GM12891 (cell line): ENCODE data around the gene ATP1B1.

Source experiments
- PAX5 ChIP-seq: IDR thresholded peaks from 2 replicates; pipeline ENCODE4 v1.6.1; 2011; ENCODE audit warnings: low read length, moderate library complexity, mild to moderate bottlenecking; ENCODE audit not compliant: insufficient read depth, severe bottlenecking
- POLR2A ChIP-seq: IDR thresholded peaks from 2 replicates; pipeline ENCODE4 v1.6.1; 2011; ENCODE audit warnings: low read depth, low read length, control low read depth
- POLR2AphosphoS5 ChIP-seq: IDR thresholded peaks from 2 replicates; pipeline ENCODE4 v1.6.1; 2011; ENCODE audit warnings: low read depth, low read length, control low read depth
- POU2F2 ChIP-seq: IDR thresholded peaks from 2 replicates; pipeline ENCODE4 v1.6.1; 2011; ENCODE audit warnings: low read depth, mild to moderate bottlenecking, control low read depth, low read length, moderate library complexity
- SPI1 ChIP-seq: IDR thresholded peaks from 2 replicates; pipeline ENCODE4 v1.6.1; 2011; ENCODE audit warnings: low read depth, low read length, control low read depth
- TAF1 ChIP-seq: IDR thresholded peaks from 2 replicates; pipeline ENCODE4 v1.6.1; 2011; ENCODE audit warnings: low read depth, low read length, control low read depth

DNA sequence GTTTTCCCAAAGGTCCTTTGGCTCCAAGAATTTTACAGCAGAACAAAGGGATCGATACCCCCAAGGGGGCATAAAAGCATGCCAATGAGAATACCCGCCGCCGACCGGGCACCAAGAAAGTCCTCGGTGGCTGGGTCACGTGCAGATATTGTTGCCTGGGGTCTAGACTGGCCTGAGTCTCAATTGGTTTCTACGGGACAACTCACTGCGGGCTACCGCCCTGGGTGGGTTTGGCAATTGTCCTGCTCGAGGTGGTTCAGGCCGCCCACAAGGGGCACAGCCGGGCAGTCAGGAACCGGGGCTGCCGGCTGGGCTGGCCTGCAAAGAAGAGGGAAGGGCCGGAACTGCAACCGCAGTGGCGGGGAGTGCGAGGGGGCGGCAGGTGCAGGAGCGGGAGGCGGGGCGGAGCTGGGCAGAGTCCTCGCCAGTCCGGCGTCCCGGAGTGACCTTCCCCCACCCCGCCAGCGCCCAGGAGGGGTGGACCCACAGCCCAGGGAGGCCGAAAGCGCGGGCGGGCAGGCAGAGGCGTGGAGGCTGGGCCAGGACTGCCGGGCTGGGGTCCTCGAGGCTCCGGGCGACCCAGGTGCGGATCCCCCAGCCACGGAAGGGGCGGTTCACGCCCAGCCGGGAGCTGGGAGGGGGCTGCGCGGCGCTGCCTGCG is 926 bp upstream of the ATP1B1 start:
- TF ChIP-seq POLR2A (no peak), POU2F2 (no peak), POLR2AphosphoS5 (no peak), SPI1 (no peak), TAF1 (no peak), PAX5 (no peak)
